GM12878 (cell line): ENCODE results near the gene C19orf33. TPM values are rescaled to one million over a fixed set of nuclear protein-coding genes. Genes with fewer than 3 reads are reported as not detected.

ENCODE experiments used
- ATAC-seq: fragments of 200-7000 bp; cut with Tn5 transposase; 3 replicates; pipeline ENCODE4 v1.9.1; 2020; ENCODE audit warnings: mild to moderate bottlenecking, moderate library complexity
- BruUV-seq: library from RNA; stranded (reverse); fragments of 400-500 nt; replicated peaks from 2 replicates; lab custom pipeline; 2021; lab: Mats Ljungman, UMichigan
- CTCF ChIA-PET: fragments of 300-600 bp; sonication (Branson Sonifier 250); formaldehyde crosslinking; extraction: SDS; loops from one replicate; lab custom pipeline; 2021; ENCODE audit warnings: inconsistent platforms; lab: Yijun Ruan, JAX
- POLR2A ChIA-PET: fragments of 350-600 bp; formaldehyde crosslinking; extraction: SDS; loops from one replicate; lab custom pipeline; 2021; ENCODE audit warnings: inconsistent platforms; lab: Charles Lee
- RAD21 ChIA-PET: fragments of 300-600 bp; sonication (Branson Sonifier 250); formaldehyde crosslinking; loops from one replicate; lab custom pipeline; 2023; ENCODE audit warnings: antibody characterized with exemption; ENCODE audit not compliant: unreplicated experiment; lab: Charles Lee
- SMC1A ChIA-PET: fragments of 300-600 bp; sonication (Branson Sonifier 250); formaldehyde crosslinking; loops from one replicate; lab custom pipeline; 2023; ENCODE audit not compliant: unreplicated experiment, uncharacterized antibody; lab: Charles Lee
- DNase-seq: peaks from one replicate; pipeline ENCODE4 v3.0.0-alpha.2; 2011; ENCODE audit warnings: low read depth, low spot score
- FAIRE-seq: peaks from 3 replicates; lab custom pipeline; 2011; peaks lifted over from hg19 to GRCh38; lab: Jason Lieb, UNC
- H2AFZ ChIP-seq: 2 replicates; pipeline ENCODE4 v1.6.0; 2011; ENCODE audit warnings: low read depth, low read length, control low read depth; ENCODE audit not compliant: control insufficient read depth
- H3K27ac ChIP-seq: 2 replicates; pipeline ENCODE4 v1.5.1; 2011; ENCODE audit warnings: control low read depth; ENCODE audit not compliant: control insufficient read depth, insufficient read depth
- H3K27me3 ChIP-seq, 2 experiments: replicated peaks in 1 of 2; 2 replicates each; pipeline versions ENCODE4 v1.6.0 to v1.6.1; 2011; ENCODE audit warnings: low read length in 1 of 2; ENCODE audit not compliant: control insufficient read depth in 2 of 2, insufficient read depth in 2 of 2
- H3K36me3 ChIP-seq, 2 experiments: 2 replicates each; pipeline ENCODE4 v1.5.1; 2011; ENCODE audit warnings: low read length in 1 of 2; ENCODE audit not compliant: control insufficient read depth in 2 of 2, insufficient read depth in 2 of 2
- H3K4me1 ChIP-seq: 2 replicates; pipeline ENCODE4 v1.6.1; 2011; ENCODE audit warnings: mild to moderate bottlenecking, low read length, moderate library complexity, mixed read lengths; ENCODE audit not compliant: control insufficient read depth, insufficient read depth
- H3K4me2 ChIP-seq: 2 replicates; pipeline ENCODE4 v1.6.0; 2011; ENCODE audit warnings: control low read depth; ENCODE audit not compliant: control insufficient read depth, insufficient read depth
- H3K4me3 ChIP-seq: fragments of 200-600 bp; sonication (generic); 2 replicates; pipeline ENCODE4 v1.5.1; 2016
- H3K79me2 ChIP-seq: 2 replicates; pipeline ENCODE4 v1.6.0; 2011; ENCODE audit warnings: low read length; ENCODE audit not compliant: control insufficient read depth, insufficient read depth
- H3K9ac ChIP-seq: 2 replicates; pipeline ENCODE4 v1.8.0; 2011; ENCODE audit warnings: low read length, control low read depth, mixed read lengths; ENCODE audit not compliant: control insufficient read depth, insufficient read depth
- H3K9me3 ChIP-seq: replicated peaks from 3 replicates; pipeline ENCODE4 v1.5.1; 2011; ENCODE audit warnings: mild to moderate bottlenecking, low read length; ENCODE audit not compliant: control insufficient read depth, insufficient read depth
- H4K20me1 ChIP-seq: 2 replicates; pipeline ENCODE4 v1.6.0; 2011; ENCODE audit not compliant: control insufficient read depth, insufficient read depth
- CHD4 ChIP-seq: fragments of 200-600 bp; sonication (generic); IDR thresholded peaks from 2 replicates; pipeline ENCODE4 v1.6.1; 2016; ENCODE audit warnings: mild to moderate bottlenecking
- CREM ChIP-seq: IDR thresholded peaks from 2 replicates; pipeline ENCODE4 v1.6.1; 2014; ENCODE audit warnings: antibody characterized with exemption, low read depth
- GATAD2B ChIP-seq: fragments of 450-650 bp; conservative IDR thresholded peaks from 2 replicates; pipeline ENCODE4 v1.6.1; 2017; ENCODE audit warnings: low read depth, mild to moderate bottlenecking, moderate library complexity
- HDAC6 ChIP-seq: fragments of 200-600 bp; sonication (generic); IDR thresholded peaks from one replicate; pipeline ENCODE4 v1.8.0; 2017; ENCODE audit warnings: antibody characterized with exemption; ENCODE audit not compliant: unreplicated experiment
- IRF4 ChIP-seq: IDR thresholded peaks from 2 replicates; pipeline ENCODE4 v1.6.1; 2011; ENCODE audit warnings: low read depth, low read length
- NFYA ChIP-seq: IDR thresholded peaks from 2 replicates; pipeline ENCODE4 v1.6.1; 2011; ENCODE audit warnings: low read depth, mild to moderate bottlenecking, low read length, improper control_type of control experiment, borderline replicate concordance
- PAX8 ChIP-seq: fragments of 450-650 bp; IDR thresholded peaks from 2 replicates; pipeline ENCODE4 v1.6.1; 2017; ENCODE audit warnings: mild to moderate bottlenecking, moderate library complexity
- SIX5 ChIP-seq: IDR thresholded peaks from 2 replicates; pipeline ENCODE4 v1.6.1; 2011; ENCODE audit warnings: mild to moderate bottlenecking, low read depth, low read length, moderate library complexity; ENCODE audit not compliant: severe bottlenecking
- SP1 ChIP-seq: IDR thresholded peaks from one replicate; pipeline ENCODE4 v1.6.1; 2011; ENCODE audit warnings: low read depth, low read length
- SUPT20H ChIP-seq: IDR thresholded peaks from 2 replicates; pipeline ENCODE4 v1.6.1; 2011; ENCODE audit warnings: low read depth, mild to moderate bottlenecking, low read length, moderate library complexity, borderline replicate concordance; ENCODE audit not compliant: control insufficient read depth
- YBX1 ChIP-seq: fragments of 450-650 bp; IDR thresholded peaks from 2 replicates; pipeline ENCODE4 v1.6.1; 2016; ENCODE audit warnings: antibody characterized with exemption
- WGBS: methylation state at CpG from one replicate; pipeline ENCODE4 v1.1.6; 2016; ENCODE audit warnings: low lambda C conversion rate; ENCODE audit not compliant: insufficient replicate concordance, insufficient coverage; ENCODE audit errors: missing lambda C conversion rate; 5-methylcytosine and 5-hydroxymethylcytosine counted together
- in situ Hi-C: fragments of 300-500 bp; cut with MboI; formaldehyde crosslinking; loops from 9 replicates; pipeline ENCODE4 v1.14.3; 2018; ENCODE audit warnings: mixed read lengths
- intact Hi-C: fragments of 100-400 bp; cut with micrococcal nuclease; formaldehyde crosslinking; loops from one replicate; pipeline ENCODE4 v1.14.2; 2022; ENCODE audit not compliant: unreplicated experiment
- polyA plus RNA-seq, 11 experiments: library from polyadenylated mRNA; depleted of rRNA in 4 of 11; unstranded in 6 of 11; stranded (reverse) in 5 of 11; fragments of >200 nt; fragmentation: Nextera tagmentation in 4 of 11; fragmentation: Illumina TruSeq in 1 of 11; extraction: Ambion mirVana in 4 of 11; extraction: Trizol in 1 of 11; gene quantifications; 1 replicate in 1 of 11; 2 replicates in 10 of 11; pipeline versions ENCODE4 v1.2.1 to v1.2.3, GENCODE V29; 2011 to 2016; ENCODE audit warnings: inconsistent platforms in 2 of 11, missing spikeins in 2 of 11, low read depth in 1 of 11
- total RNA-seq, 4 experiments: library from RNA; depleted of rRNA in 3 of 4; stranded (reverse); fragments of >200 nt in 3 of 4; fragmentation: Illumina TruSeq in 1 of 4; extraction: Trizol in 1 of 4; gene quantifications; 2 replicates each; pipeline versions ENCODE4 v1.2.1 to v1.2.3, GENCODE V29; 2013 to 2021
- TF ChIP-seq, protein P1 (sequence below): fragments of 450-650 bp; formaldehyde crosslinking; IDR thresholded peaks from 2 replicates; pipeline ENCODE4 v1.4.0; 2020; ENCODE audit warnings: mild to moderate bottlenecking, moderate library complexity
- TF ChIP-seq, protein P2 (sequence below): IDR thresholded peaks from 2 replicates; pipeline ENCODE4 v1.6.1; 2012; ENCODE audit warnings: low read length, inconsistent platforms
- TF ChIP-seq, protein P3 (sequence below): IDR thresholded peaks from 2 replicates; pipeline ENCODE4 v1.6.1; 2012; ENCODE audit warnings: improper control_type of control experiment, low read depth, low read length; ENCODE audit not compliant: insufficient replicate concordance

Gene C19orf33
- total and polyA plus RNA-seq, 10 of the 15 experiments (the other 5 are each of a cell fraction or from before 2014, with no cell fraction given), result 0.28 to 0.45 TPM; not detected in 8

DNA sequence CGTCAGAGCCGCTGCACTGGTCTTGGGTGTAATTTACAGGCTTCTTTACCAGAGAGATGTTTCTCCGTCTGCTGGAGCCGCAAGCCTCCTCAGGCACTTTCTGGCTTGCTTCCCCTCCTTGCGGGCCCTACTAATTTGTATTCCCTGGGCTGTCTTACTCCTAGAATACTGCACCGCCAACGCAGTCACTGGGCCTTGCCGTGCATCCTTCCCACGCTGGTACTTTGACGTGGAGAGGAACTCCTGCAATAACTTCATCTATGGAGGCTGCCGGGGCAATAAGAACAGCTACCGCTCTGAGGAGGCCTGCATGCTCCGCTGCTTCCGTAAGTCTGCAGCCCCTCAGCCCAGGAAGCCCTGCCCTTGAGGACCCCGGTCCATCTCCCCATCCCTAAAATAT, 14.1 kb upstream of the C19orf33 start:
- CTCF ChIA-PET, result no interaction called here
- no peaks in the 10 kb centered on the region for H3K9me3 ChIP-seq
- H3K27ac ChIP-seq, result no peak overlapping the region
- no peaks in the 10 kb centered on the region for H3K27me3 ChIP-seq
- no peak for TF ChIP-seq SUPT20H
- no peak for TF ChIP-seq NFYA
- TF ChIP-seq CREM, result no peak
- TF ChIP-seq IRF4, result no peak
- TF ChIP-seq CHD4, result no peak
- no peak for TF ChIP-seq PAX8
- TF ChIP-seq SP1, result no peak
- TF ChIP-seq, protein P1, sequence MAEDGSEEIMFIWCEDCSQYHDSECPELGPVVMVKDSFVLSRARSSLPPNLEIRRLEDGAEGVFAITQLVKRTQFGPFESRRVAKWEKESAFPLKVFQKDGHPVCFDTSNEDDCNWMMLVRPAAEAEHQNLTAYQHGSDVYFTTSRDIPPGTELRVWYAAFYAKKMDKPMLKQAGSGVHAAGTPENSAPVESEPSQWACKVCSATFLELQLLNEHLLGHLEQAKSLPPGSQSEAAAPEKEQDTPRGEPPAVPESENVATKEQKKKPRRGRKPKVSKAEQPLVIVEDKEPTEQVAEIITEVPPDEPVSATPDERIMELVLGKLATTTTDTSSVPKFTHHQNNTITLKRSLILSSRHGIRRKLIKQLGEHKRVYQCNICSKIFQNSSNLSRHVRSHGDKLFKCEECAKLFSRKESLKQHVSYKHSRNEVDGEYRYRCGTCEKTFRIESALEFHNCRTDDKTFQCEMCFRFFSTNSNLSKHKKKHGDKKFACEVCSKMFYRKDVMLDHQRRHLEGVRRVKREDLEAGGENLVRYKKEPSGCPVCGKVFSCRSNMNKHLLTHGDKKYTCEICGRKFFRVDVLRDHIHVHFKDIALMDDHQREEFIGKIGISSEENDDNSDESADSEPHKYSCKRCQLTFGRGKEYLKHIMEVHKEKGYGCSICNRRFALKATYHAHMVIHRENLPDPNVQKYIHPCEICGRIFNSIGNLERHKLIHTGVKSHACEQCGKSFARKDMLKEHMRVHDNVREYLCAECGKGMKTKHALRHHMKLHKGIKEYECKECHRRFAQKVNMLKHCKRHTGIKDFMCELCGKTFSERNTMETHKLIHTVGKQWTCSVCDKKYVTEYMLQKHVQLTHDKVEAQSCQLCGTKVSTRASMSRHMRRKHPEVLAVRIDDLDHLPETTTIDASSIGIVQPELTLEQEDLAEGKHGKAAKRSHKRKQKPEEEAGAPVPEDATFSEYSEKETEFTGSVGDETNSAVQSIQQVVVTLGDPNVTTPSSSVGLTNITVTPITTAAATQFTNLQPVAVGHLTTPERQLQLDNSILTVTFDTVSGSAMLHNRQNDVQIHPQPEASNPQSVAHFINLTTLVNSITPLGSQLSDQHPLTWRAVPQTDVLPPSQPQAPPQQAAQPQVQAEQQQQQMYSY (CRISPR knock-in tag), result no peak
- no peak for TF ChIP-seq GATAD2B
- no peak for TF ChIP-seq HDAC6
- TF ChIP-seq YBX1, result no peak
- TF ChIP-seq, protein P2, sequence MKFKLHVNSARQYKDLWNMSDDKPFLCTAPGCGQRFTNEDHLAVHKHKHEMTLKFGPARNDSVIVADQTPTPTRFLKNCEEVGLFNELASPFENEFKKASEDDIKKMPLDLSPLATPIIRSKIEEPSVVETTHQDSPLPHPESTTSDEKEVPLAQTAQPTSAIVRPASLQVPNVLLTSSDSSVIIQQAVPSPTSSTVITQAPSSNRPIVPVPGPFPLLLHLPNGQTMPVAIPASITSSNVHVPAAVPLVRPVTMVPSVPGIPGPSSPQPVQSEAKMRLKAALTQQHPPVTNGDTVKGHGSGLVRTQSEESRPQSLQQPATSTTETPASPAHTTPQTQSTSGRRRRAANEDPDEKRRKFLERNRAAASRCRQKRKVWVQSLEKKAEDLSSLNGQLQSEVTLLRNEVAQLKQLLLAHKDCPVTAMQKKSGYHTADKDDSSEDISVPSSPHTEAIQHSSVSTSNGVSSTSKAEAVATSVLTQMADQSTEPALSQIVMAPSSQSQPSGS, result no peak
- TF ChIP-seq, protein P3, sequence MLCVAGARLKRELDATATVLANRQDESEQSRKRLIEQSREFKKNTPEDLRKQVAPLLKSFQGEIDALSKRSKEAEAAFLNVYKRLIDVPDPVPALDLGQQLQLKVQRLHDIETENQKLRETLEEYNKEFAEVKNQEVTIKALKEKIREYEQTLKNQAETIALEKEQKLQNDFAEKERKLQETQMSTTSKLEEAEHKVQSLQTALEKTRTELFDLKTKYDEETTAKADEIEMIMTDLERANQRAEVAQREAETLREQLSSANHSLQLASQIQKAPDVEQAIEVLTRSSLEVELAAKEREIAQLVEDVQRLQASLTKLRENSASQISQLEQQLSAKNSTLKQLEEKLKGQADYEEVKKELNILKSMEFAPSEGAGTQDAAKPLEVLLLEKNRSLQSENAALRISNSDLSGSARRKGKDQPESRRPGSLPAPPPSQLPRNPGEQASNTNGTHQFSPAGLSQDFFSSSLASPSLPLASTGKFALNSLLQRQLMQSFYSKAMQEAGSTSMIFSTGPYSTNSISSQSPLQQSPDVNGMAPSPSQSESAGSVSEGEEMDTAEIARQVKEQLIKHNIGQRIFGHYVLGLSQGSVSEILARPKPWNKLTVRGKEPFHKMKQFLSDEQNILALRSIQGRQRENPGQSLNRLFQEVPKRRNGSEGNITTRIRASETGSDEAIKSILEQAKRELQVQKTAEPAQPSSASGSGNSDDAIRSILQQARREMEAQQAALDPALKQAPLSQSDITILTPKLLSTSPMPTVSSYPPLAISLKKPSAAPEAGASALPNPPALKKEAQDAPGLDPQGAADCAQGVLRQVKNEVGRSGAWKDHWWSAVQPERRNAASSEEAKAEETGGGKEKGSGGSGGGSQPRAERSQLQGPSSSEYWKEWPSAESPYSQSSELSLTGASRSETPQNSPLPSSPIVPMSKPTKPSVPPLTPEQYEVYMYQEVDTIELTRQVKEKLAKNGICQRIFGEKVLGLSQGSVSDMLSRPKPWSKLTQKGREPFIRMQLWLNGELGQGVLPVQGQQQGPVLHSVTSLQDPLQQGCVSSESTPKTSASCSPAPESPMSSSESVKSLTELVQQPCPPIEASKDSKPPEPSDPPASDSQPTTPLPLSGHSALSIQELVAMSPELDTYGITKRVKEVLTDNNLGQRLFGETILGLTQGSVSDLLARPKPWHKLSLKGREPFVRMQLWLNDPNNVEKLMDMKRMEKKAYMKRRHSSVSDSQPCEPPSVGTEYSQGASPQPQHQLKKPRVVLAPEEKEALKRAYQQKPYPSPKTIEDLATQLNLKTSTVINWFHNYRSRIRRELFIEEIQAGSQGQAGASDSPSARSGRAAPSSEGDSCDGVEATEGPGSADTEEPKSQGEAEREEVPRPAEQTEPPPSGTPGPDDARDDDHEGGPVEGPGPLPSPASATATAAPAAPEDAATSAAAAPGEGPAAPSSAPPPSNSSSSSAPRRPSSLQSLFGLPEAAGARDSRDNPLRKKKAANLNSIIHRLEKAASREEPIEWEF, result no peak
- no peak for TF ChIP-seq SIX5
- TF ChIP-seq, all 136 proteins: peak for 0
- ATAC-seq, result no peak
- WGBS, result 67% methylated on average over 14 of the region's 15 CpGs
- no peak overlapping the region for H3K9ac ChIP-seq
- H3K36me3 ChIP-seq, result no peaks in the 10 kb centered on the region
- intact Hi-C loops, result no loop called here
- no peak for FAIRE-seq
- H2AFZ ChIP-seq, result no peak overlapping the region
- H3K4me3 ChIP-seq, result no peak overlapping the region
- H3K4me2 ChIP-seq, result no peak overlapping the region
- H3K79me2 ChIP-seq, result no peaks in the 10 kb centered on the region
- in situ Hi-C loops, result no loop called here
- DNase-seq, result no peak
- no peaks in the 10 kb centered on the region for H4K20me1 ChIP-seq
- ChIA-PET POLR2A (no interaction called here), SMC1A (no interaction called here), RAD21 (no interaction called here)
- BruUV-seq, result no TSS peak
- H3K4me1 ChIP-seq, result peaks cover 1% of the 10 kb centered on the region
